NCI-H1417 (cell line): ENCODE results near the gene LFNG.
A peak's percentile ranks its signal among the peaks of the same experiment; 100 is the strongest.

Source experiments
- DNase-seq, 3 experiments: peaks; one replicate each; lab custom pipeline; 2025; lab: John Stamatoyannopoulos, UW

The LFNG gene

GRCh38 chr7:2519119-2519930 is at the start of gene LFNG:
Gene LFNG (plus strand): TSS chr7:2519774. CDS start chr7:2519862, 88 bp downstream.
- DNase-seq, result peak; percentile 94 to 97 (median 96)

- DNase-seq, result peak in 2 of 3 experiments; percentile 28 to 44
These were observed 49.2 kb upstream of the LFNG start for GRCh38 chr7:2470204-2471021.

GRCh38 chr7:2471022-2471329 is 48.6 kb upstream of the LFNG start:
- no peak for DNase-seq

GRCh38 chr7:2471396-2471795 is 48.2 kb upstream of the LFNG start:
- DNase-seq, result peak; percentile 14 to 93 (median 89)

GRCh38 chr7:2472739-2473138 is 46.8 kb upstream of the LFNG start:
- peak in 1 of 3 experiments; percentile 36 for DNase-seq

GRCh38 chr7:2473496-2474180 is 45.9 kb upstream of the LFNG start:
- DNase-seq, result peak in 1 of 3 experiments; percentile 10

- DNase-seq, result no peak
These were observed 45.4 kb upstream of the LFNG start for GRCh38 chr7:2474224-2474623.

- no peak for DNase-seq
These were observed 44.5 kb upstream of the LFNG start for GRCh38 chr7:2474813-2475677.

- DNase-seq, result no peak
These were observed 43.9 kb upstream of the LFNG start for GRCh38 chr7:2475678-2476015.

- no peak for DNase-seq
These were observed 43.3 kb upstream of the LFNG start, which contains the start of gene GRIFIN for GRCh38 chr7:2476298-2476697. Gene GRIFIN (minus strand): TSS chr7:2476398. CDS start chr7:2476383, 15 bp downstream.

- no peak for DNase-seq
These were observed 42.7 kb upstream of the LFNG start for GRCh38 chr7:2476776-2477446.

GRCh38 chr7:2477447-2478398 is 41.9 kb upstream of the LFNG start:
- peak; percentile 7 to 74 (median 58) for DNase-seq

- DNase-seq, result peak in 2 of 3 experiments; percentile 70 to 80
These were observed 41.2 kb upstream of the LFNG start for GRCh38 chr7:2478399-2478785.

- DNase-seq, result peak in 2 of 3 experiments; percentile 60 to 61
These were observed 40.8 kb upstream of the LFNG start for GRCh38 chr7:2478800-2479199.

GRCh38 chr7:2479276-2480069 is 40.1 kb upstream of the LFNG start:
- no peak for DNase-seq

GRCh38 chr7:2480070-2480408 is 39.5 kb upstream of the LFNG start:
- no peak for DNase-seq

- no peak for DNase-seq
These were observed 38.4 kb upstream of the LFNG start for GRCh38 chr7:2481195-2481594.

GRCh38 chr7:2482725-2483451 is 36.7 kb upstream of the LFNG start:
- DNase-seq, result no peak
